K562 (cell line): ENCODE results near the gene SLC6A9. TPM values are rescaled to one million over a fixed set of nuclear protein-coding genes. Genes with fewer than 3 reads are reported as not detected.

Experiments
- ATAC-seq: fragments of 200-7000 bp; cut with Tn5 transposase; 3 replicates; pipeline ENCODE4 v1.9.1; 2020; ENCODE audit warnings: moderate library complexity
- BruUV-seq: library from RNA; stranded (reverse); fragments of 400-500 nt; replicated peaks from 2 replicates; lab custom pipeline; 2021; lab: Mats Ljungman, UMichigan
- CTCF ChIA-PET: fragments of 300-600 bp; formaldehyde crosslinking; extraction: SDS; loops from one replicate; lab custom pipeline; 2021; ENCODE audit warnings: low intra/inter-chr PET ratio; lab: Yijun Ruan, JAX
- POLR2A ChIA-PET: fragments of 300-600, 350-650 bp; sonication (Branson Sonifier 250); formaldehyde crosslinking; extraction: SDS; loops from one replicate; lab custom pipeline; 2021; ENCODE audit warnings: antibody characterized with exemption, inconsistent platforms; lab: Yijun Ruan, JAX
- DNase-seq, 4 experiments: peaks; one replicate each; pipeline versions ENCODE4 v3.0.0 to v3.0.0-alpha.2; 2011 to 2018; ENCODE audit warnings: low spot score in 3 of 4, mixed read lengths in 3 of 4; ENCODE audit errors: extremely low read depth in 1 of 4
- FAIRE-seq: peaks from 2 replicates; lab custom pipeline; 2011; peaks lifted over from hg19 to GRCh38; lab: Jason Lieb, UNC
- H2AFZ ChIP-seq: 2 replicates; pipeline ENCODE4 v1.6.0; 2011; ENCODE audit warnings: low read depth, low read length, control low read depth, inconsistent platforms
- H3K27ac ChIP-seq: fragments of 200-600 bp; 3 replicates; pipeline ENCODE4 v1.8.0; 2011; ENCODE audit warnings: low read depth, mild to moderate bottlenecking, control low read depth, inconsistent platforms, low read length, moderate library complexity, mixed read lengths; ENCODE audit errors: extremely low read depth
- H3K27me3 ChIP-seq, 2 experiments: fragments of 300-600 bp in 1 of 2; 2 replicates in 1 of 2; 3 replicates in 1 of 2; pipeline versions ENCODE4 v1.6.0 to v1.8.0; 2011; ENCODE audit warnings: inconsistent platforms in 2 of 2, low read length in 2 of 2, mild to moderate bottlenecking in 1 of 2, mixed read lengths in 1 of 2, moderate library complexity in 1 of 2; ENCODE audit not compliant: control insufficient read depth in 2 of 2, insufficient read depth in 2 of 2
- H3K36me3 ChIP-seq: fragments of 300-600 bp; 3 replicates; pipeline ENCODE4 v1.8.0; 2011; ENCODE audit warnings: mild to moderate bottlenecking, low read length, inconsistent platforms; ENCODE audit not compliant: control insufficient read depth, insufficient read depth
- H3K4me1 ChIP-seq, 2 experiments: fragments of 200-600 bp in 1 of 2; replicated peaks in 1 of 2; 2 replicates in 1 of 2; 3 replicates in 1 of 2; pipeline versions ENCODE4 v1.5.1 to v1.8.0; 2011; ENCODE audit warnings: inconsistent platforms in 2 of 2, low read length in 2 of 2, mild to moderate bottlenecking in 1 of 2, mixed read lengths in 1 of 2, moderate library complexity in 1 of 2; ENCODE audit not compliant: control insufficient read depth in 2 of 2, insufficient read depth in 2 of 2
- H3K4me2 ChIP-seq: 2 replicates; pipeline ENCODE4 v1.6.1; 2011; ENCODE audit warnings: low read length, control low read depth, inconsistent platforms, mixed read lengths; ENCODE audit not compliant: insufficient read depth
- H3K4me3 ChIP-seq: fragments of 200-600 bp; sonication (generic), shearing (Covaris generic); 2 replicates; pipeline ENCODE4 v1.5.1; 2016; ENCODE audit warnings: control low read depth, inconsistent platforms
- H3K79me2 ChIP-seq: fragments of 200-600 bp; 3 replicates; pipeline ENCODE4 v1.8.0; 2011; ENCODE audit warnings: low read length, inconsistent platforms; ENCODE audit not compliant: control insufficient read depth, insufficient read depth
- H3K9ac ChIP-seq, 2 experiments: 2 replicates each; pipeline versions ENCODE4 v1.6.0 to v1.6.1; 2011; ENCODE audit warnings: low read depth in 2 of 2, low read length in 2 of 2, control low read depth in 1 of 2, inconsistent platforms in 1 of 2, mild to moderate bottlenecking in 1 of 2, mixed read lengths in 1 of 2; ENCODE audit not compliant: insufficient read depth in 1 of 2
- H3K9me1 ChIP-seq: one replicate; pipeline ENCODE4 v1.6.0; 2011; ENCODE audit warnings: inconsistent platforms, mild to moderate bottlenecking, low read length, moderate library complexity; ENCODE audit not compliant: control insufficient read depth, insufficient read depth
- H3K9me3 ChIP-seq: replicated peaks from 2 replicates; pipeline ENCODE4 v1.5.1; 2011; ENCODE audit warnings: low read depth, low read length, inconsistent platforms; ENCODE audit not compliant: control insufficient read depth, insufficient read depth
- H4K20me1 ChIP-seq: replicated peaks from 2 replicates; pipeline ENCODE4 v1.6.1; 2011; ENCODE audit warnings: low read length, inconsistent platforms, mixed read lengths; ENCODE audit not compliant: control insufficient read depth, insufficient read depth
- EGR1 ChIP-seq: fragments of 450-650 bp; conservative IDR thresholded peaks from 2 replicates; pipeline ENCODE4 v1.6.1; 2017; ENCODE audit warnings: mild to moderate bottlenecking
- KDM1A ChIP-seq, 2 experiments: fragments of 450-650 bp; IDR thresholded peaks; 2 replicates each; pipeline ENCODE4 v1.6.1; 2016; ENCODE audit warnings: mild to moderate bottlenecking in 2 of 2
- NR2C2 ChIP-seq, 2 experiments: fragments of 200-800 bp in 1 of 2; sonication (Bioruptor generic) in 1 of 2; sonication (generic) in 1 of 2; formaldehyde crosslinking in 1 of 2; IDR thresholded peaks; 2 replicates each; pipeline versions ENCODE4 v1.6.1 to v1.8.0; 2016 to 2022; ENCODE audit warnings: mild to moderate bottlenecking in 1 of 2, missing compliant biosample characterization in 1 of 2, missing genetic modification characterization in 1 of 2, missing genetic modification reagents in 1 of 2
- RBM22 ChIP-seq: fragments of 200-400 bp; formaldehyde crosslinking; IDR thresholded peaks from 2 replicates; pipeline ENCODE4 v1.6.1; 2018; ENCODE audit warnings: low read length, low read depth; ENCODE audit not compliant: poor library complexity, severe bottlenecking
- SPI1 ChIP-seq: IDR thresholded peaks from 2 replicates; pipeline ENCODE4 v1.6.1; 2011; ENCODE audit warnings: low read depth, low read length, control low read depth, borderline replicate concordance
- ZBTB43 ChIP-seq: sonication (generic); formaldehyde crosslinking; IDR thresholded peaks from 2 replicates; pipeline ENCODE4 v1.8.0; 2023; ENCODE audit warnings: mild to moderate bottlenecking, missing genetic modification reagents
- ZNF518B ChIP-seq: fragments of 250-450 bp; sonication (Bioruptor Pico); IDR thresholded peaks from 2 replicates; pipeline ENCODE4 v1.5.0; 2021; ENCODE audit warnings: mild to moderate bottlenecking, moderate library complexity
- WGBS: fragments of 100-300 bp; shearing (Covaris generic); methylation state at CpG from one replicate; pipeline ENCODE4 v1.1.6; 2016; ENCODE audit warnings: low coverage, mixed read lengths; ENCODE audit not compliant: insufficient coverage; ENCODE audit errors: missing lambda C conversion rate; 5-methylcytosine and 5-hydroxymethylcytosine counted together
- in situ Hi-C: fragments of 300-500 bp; cut with MboI; formaldehyde crosslinking; loops from 4 replicates; pipeline ENCODE4 v1.15.0; 2018; ENCODE audit warnings: inconsistent platforms, mixed read lengths
- intact Hi-C: fragments of 100-400 bp; cut with micrococcal nuclease; formaldehyde crosslinking; loops from 2 replicates; pipeline ENCODE4 v1.14.2; 2022
- polyA plus RNA-seq, 8 experiments: library from polyadenylated mRNA; depleted of rRNA in 4 of 8; stranded (reverse) in 5 of 8; unstranded in 3 of 8; fragments of >200 nt; fragmentation: Nextera tagmentation in 2 of 8; fragmentation: Illumina TruSeq in 1 of 8; extraction: Ambion mirVana in 2 of 8; extraction: Trizol in 1 of 8; gene quantifications; 2 replicates each; pipeline versions ENCODE4 v1.2.1 to v1.2.3, GENCODE V29; 2011 to 2014; ENCODE audit warnings: inconsistent platforms in 1 of 8, missing spikeins in 1 of 8
- total RNA-seq, 7 experiments: library from RNA; depleted of rRNA in 6 of 7; stranded (reverse); fragments of >200 nt in 6 of 7; fragmentation: Illumina TruSeq in 2 of 7; extraction: Trizol in 2 of 7; gene quantifications; 2 replicates each; pipeline versions ENCODE4 v1.2.1 to v1.2.3, GENCODE V29; 2011 to 2021; ENCODE audit warnings: low replicate concordance in 1 of 7
- TF ChIP-seq, protein P1 (sequence below): fragments of 450-650 bp; IDR thresholded peaks from 2 replicates; pipeline ENCODE4 v1.6.1; 2016; ENCODE audit warnings: low read depth

SLC6A9 gene
- total and polyA plus RNA-seq, 9 of the 15 experiments (the other 6 are each of a cell fraction or from before 2014, with no cell fraction given): 0.17 to 18.7 (median 2.9) TPM

DNA sequence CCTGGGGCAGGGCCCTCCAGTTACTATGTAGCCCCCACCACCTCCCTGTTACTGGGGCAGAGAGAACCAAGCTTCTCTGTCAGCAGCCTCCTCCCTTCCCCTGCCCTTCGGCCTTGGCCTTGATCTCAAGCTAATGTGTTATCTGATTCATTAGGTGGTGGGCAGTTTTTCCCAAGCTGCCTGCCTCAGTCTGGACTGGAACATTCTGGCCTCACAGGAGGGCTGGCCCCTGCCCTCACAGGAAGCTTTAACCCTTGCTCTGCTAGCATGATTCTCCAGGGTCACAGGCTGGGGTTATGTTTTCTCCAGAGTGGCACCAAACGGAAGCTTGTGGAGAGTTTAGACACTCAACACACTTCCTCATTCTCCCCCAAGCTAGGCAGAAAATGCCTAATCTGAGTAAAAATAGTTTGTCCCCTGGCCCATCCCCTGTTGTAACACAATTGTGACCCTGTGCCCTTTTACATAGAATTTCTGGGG, 37.2 kb upstream of the SLC6A9 start:
- ATAC-seq: no peak; the same call in 2 of the 3 replicates
- Histone ChIP-seq H3K4me3 (no peak overlapping the region), H3K4me1 (peaks cover 4 to 11% of the 10 kb centered on the region in 2 experiments; a peak in 3 of 5 replicates), H3K36me3 (no peaks in the 10 kb centered on the region), H3K27ac (no peak overlapping the region), H3K9me3 (no peaks in the 10 kb centered on the region), H4K20me1 (no peaks in the 10 kb centered on the region; the same call in 1 of the 2 replicates), H2AFZ (peak overlapping the region; percentile 44; the same call in 1 of the 2 replicates), H3K79me2 (no peaks in the 10 kb centered on the region), H3K4me2 (no peak overlapping the region), H3K9me1 (no peaks in the 10 kb centered on the region), H3K9ac (no peak overlapping the region; a peak in 1 of 4 replicates), H3K27me3 (peaks cover 7 to 8% of the 10 kb centered on the region in 2 experiments; a peak in 4 of 5 replicates)
- ChIA-PET POLR2A (interaction anchor here (0.6 to 1.7 kb wide), 4 partner anchors 10 to 244 kb away, joined by 3 to 6 read pairs (median 4); no protein-coding TSS in a partner anchor), CTCF (no interaction called here)
- no TSS peak for BruUV-seq
- no peak for DNase-seq
- WGBS: 20% methylated on average over 2 of the region's 2 CpGs
- intact Hi-C loops: no loop called here
- no peak for FAIRE-seq
- in situ Hi-C loops: no loop called here
- TF ChIP-seq EGR1 (no peak), SPI1 (peak; percentile 94), RBM22 (no peak), KDM1A (IDR thresholded peaks at IDR 0.05) (no peak), ZBTB43 (CRISPR knock-in tag) (0 out of 2 replicates have a peak, but pooled peaks have one; percentile 22), ZNF518B (CRISPR knock-in tag) (no peak), NR2C2 (CRISPR knock-in tag; IDR thresholded peaks at IDR 0.05) (no peak), NR2C2 (tag; IDR thresholded peaks at IDR 0.05) (peak; percentile 15; the same call in 1 of the 2 replicates)
- TF ChIP-seq, protein P1, sequence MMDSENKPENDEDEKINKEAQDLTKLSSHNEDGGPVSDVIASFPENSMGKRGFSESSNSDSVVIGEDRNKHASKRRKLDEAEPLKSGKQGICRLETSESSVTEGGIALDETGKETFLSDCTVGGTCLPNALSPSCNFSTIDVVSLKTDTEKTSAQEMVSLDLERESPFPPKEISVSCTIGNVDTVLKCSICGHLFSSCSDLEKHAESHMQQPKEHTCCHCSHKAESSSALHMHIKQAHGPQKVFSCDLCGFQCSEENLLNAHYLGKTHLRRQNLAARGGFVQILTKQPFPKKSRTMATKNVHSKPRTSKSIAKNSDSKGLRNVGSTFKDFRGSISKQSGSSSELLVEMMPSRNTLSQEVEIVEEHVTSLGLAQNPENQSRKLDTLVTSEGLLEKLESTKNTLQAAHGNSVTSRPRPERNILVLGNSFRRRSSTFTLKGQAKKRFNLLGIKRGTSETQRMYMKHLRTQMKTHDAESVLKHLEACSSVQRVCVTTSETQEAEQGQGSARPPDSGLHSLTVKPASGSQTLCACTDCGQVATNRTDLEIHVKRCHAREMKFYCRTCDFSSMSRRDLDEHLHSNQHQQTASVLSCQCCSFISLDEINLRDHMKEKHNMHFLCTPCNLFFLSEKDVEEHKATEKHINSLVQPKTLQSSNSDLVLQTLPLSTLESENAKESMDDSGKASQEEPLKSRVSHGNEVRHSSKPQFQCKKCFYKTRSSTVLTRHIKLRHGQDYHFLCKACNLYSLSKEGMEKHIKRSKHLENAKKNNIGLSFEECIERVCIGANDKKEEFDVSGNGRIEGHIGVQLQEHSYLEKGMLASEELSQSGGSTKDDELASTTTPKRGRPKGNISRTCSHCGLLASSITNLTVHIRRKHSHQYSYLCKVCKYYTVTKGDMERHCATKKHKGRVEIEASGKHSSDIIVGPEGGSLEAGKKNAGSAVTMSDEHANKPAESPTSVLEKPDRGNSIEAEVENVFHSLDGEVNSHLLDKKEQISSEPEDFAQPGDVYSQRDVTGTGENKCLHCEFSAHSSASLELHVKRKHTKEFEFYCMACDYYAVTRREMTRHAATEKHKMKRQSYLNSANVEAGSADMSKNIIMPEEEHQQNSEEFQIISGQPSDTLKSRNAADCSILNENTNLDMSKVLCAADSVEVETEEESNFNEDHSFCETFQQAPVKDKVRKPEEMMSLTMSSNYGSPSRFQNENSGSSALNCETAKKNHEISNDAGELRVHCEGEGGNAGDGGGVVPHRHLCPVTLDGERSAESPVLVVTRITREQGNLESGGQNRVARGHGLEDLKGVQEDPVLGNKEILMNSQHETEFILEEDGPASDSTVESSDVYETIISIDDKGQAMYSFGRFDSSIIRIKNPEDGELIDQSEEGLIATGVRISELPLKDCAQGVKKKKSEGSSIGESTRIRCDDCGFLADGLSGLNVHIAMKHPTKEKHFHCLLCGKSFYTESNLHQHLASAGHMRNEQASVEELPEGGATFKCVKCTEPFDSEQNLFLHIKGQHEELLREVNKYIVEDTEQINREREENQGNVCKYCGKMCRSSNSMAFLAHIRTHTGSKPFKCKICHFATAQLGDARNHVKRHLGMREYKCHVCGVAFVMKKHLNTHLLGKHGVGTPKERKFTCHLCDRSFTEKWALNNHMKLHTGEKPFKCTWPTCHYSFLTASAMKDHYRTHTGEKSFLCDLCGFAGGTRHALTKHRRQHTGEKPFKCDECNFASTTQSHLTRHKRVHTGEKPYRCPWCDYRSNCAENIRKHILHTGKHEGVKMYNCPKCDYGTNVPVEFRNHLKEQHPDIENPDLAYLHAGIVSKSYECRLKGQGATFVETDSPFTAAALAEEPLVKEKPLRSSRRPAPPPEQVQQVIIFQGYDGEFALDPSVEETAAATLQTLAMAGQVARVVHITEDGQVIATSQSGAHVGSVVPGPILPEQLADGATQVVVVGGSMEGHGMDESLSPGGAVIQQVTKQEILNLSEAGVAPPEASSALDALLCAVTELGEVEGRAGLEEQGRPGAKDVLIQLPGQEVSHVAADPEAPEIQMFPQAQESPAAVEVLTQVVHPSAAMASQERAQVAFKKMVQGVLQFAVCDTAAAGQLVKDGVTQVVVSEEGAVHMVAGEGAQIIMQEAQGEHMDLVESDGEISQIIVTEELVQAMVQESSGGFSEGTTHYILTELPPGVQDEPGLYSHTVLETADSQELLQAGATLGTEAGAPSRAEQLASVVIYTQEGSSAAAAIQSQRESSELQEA: no peak
